Measurements from ENCODE around the gene TESMIN.

TESMIN gene

DNA sequence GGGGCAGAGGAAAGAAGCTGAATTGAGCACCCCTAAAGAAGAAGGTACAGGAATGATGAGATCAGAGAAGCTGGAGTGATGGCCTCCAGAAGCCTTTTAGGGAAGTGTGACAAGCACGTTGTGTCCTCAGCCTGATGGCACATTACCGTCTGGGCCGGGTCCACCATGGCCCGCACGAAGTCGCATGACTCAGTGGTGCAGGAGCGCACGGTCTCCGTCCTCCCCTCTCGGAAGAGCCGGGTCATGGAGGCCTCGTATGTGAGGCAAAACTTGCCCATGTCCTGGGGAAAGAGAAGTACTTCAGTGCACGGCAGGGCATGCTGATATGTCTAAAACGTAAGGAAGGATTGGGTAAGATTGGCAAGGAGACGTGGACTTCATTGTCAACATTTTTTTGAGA is 11.2 kb upstream of the TESMIN start:
- DNase-seq (ENCODE audit: low read depth in 2 of 2), result no peak

DNA sequence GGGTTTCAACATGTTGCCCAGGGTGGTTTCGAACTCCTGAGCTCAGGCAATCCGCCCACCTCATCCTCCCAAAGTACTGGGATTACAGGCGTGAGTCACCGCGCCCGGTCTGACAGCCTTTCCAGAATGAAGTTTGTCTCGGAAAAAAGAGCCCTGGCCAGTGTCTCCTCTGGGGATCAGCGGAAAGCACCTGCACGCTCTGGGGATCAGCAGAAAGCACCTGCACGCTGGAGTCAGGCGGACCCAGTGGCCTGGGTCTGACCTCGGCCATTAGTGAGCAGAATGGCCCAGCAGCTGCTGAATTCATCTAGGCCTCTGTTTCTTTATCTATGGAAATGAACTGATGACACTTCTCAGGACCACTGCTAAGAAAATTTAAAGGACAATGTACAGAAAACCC is 10.5 kb upstream of the TESMIN start:
- DNase-seq (ENCODE audit: low read depth in 2 of 2), result no peak

DNA sequence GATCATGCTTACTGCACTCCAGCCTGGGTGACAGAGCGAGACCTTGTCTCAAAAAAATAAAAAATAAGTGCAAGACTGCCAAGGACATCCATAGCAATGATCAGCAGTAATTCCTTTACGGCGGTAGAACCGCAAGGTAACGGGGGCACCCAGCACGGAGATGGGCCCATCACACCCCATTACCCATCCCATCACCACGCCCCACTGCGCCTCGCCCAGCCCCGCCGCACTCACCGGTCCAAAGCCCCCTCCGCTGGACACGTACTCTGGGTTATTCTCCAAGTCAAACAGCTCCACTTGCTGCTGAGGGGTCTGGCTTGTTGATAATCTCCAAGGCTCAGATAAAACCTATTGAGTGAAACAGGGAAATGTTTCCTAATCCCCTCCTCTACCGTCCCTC is 8.7 kb upstream of the TESMIN start:
- no peak for DNase-seq (ENCODE audit: low read depth in 2 of 2)

DNA sequence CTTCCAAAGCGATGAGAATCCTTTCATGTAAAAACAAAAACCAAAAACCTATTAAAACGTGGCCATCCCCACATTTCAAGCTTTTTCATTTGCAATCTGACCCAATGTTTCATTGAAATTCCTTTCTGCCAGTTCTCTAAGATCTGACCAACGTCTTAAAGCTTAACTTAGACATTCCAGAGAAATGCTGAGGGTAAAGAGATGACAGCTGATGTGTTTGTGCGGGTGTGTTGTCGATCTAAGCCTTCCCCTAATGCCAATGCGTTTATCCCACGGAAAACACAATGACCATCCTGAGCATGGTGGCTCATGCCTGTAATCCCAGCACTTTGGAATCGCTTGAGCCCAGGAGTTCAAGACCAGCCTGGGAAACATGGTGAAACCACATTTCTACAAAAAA is 6.4 kb upstream of the TESMIN start:
- DNase-seq (ENCODE audit: low read depth in 2 of 2), result no peak

DNA sequence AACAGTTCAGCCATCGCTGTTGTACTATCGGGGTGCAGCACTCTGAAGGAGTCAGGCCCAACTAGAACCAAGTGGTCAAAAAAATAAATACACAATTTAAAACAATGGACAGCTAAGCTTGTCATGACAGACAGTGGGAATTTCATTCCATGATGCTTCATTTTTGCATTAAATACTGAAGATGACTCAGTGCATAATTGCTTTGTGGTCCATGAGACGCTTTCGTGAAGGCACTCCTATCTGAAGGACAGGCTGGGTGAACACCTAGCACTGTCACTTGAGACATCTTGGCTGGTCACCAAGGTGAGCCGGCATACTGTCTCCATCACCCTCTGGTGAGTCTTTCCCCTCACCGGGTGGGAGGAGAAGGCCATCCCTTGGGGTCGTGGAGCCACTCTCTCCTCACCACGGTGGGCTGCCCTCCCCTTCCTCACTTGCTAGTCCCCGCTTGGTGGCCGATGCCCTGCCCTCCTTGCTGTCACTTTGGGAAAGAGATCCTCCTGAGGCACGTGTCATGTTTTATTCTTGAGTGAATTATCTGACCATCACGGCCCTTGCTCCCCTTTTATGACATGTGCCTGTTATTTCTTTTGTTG is 4.9 kb upstream of the TESMIN start:
- DNase-seq (ENCODE audit: low read depth in 2 of 2), result no peak

DNA sequence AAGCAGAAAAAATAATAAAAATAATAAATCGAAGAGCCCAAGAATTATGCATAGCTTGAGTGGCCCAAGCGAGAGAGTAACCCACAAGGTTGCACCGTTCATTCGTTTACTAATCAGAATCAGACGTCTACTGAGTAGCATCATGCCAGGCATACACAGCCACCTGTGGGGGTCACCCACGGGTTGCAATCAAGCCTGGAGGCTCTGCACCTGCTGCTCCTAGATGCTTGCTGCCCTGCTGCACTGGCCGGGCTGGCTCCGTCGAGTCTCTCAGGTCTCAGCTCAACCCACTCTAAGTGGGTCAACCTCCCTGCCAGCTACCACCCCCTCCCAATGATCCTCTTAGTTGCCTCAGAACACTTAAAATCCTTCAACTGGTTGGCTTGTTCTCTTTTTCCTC is 2.0 kb upstream of the TESMIN start:
- DNase-seq (ENCODE audit: low read depth in 2 of 2), result no peak

DNA sequence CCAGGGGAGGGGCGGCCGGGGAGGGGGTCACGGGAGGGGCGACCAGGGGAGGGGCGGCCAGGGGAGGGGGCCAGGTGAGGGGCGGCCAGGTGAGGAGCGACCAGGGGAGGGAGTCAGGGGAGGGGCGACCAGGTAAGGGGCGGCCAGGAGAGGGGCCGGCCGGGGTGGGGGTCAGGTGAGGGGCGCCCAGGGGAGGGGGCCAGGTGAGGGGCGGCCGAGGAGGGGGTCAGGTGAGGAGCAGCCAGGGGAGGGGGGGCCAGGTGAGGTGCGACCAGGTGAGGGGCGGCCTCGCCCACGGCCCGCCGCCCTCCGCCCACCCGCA is 355 bp downstream of the TESMIN start:
- DNase-seq (ENCODE audit: low read depth in 2 of 2), result no peak

DNA sequence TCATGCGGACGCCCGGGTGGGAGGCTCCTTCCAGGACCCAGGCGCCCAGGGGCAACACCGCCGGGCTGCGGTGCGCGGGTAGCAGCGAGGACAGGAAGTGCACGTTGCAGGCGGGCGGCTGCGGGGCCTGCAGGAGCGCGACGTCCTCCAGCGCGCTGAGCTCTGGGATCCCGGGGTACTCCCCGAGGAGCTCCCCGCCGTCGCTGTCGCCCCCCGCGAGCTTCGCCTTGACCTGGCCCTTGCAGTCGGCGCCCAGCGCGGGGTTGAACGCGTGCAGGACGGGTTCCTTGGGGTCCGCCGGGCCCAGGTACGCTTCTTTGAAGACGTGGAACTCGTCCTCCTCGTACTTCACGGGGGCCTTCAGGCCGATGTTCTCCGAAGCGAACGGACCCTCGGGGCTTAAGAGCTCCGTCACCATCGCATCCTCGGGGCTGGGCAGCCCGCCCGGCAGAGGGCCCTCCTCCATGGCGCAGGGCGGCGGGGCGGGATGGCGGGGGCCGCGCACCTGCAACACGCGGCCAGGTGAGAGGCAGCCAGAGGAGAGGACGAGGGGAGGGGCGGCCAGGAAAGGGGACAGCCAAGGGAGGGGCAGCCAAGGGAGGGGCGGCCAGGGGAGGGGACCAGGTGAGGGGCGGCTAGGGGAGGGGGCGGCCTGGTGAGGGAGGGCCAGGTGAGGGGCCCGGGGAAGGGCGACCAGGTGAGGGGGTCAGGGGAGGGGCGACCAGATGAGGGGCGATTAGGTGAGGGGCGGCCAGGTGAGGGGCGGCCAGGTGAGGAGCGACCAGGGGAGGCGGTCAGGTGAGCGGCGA is 921 bp downstream of the TESMIN start:
- no peak for DNase-seq (ENCODE audit: low read depth in 2 of 2)

DNA sequence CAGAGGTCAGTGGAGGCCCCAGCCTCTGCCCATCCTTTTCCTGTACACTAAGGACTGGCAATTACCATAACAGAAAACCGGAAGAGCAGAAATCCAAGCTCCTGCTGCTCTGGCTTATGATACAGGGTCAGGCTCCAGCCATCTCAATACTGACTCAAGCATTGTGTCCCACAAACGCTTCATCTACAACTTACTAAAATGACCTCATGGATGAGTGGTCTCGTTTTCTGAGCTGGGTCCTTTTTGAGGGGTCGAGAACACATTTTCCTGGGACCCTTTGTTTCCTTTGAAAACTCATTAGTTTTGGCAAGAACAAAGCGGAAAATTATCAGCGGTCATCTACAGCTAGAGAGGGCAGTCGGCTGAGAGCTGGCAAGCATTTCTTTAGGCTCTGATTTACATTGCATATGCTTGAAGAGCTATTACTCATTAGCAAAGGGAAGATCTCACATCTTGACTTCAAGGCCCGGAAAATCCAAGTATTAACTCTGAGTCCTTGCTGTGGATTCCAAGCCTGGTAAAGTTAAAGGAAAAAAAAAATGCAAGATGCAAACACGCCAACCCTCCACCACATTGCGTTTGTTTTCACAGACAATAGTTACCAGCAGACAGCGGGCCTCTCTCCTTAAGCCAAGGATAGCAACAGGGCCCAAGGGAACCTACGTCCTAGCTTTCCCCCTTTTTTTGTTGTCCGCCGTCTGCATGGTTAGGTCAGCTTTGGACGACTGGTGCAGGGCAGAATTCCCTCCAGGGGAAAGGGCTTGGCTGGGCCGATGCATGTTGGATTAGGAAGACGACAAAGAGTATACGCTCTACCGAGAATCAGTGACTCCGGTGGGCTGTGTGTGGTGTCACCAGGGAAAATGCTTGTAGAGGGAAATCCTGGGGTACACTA is 1.8 kb downstream of the TESMIN start:
- DNase-seq (ENCODE audit: low read depth in 2 of 2), result no peak

DNA sequence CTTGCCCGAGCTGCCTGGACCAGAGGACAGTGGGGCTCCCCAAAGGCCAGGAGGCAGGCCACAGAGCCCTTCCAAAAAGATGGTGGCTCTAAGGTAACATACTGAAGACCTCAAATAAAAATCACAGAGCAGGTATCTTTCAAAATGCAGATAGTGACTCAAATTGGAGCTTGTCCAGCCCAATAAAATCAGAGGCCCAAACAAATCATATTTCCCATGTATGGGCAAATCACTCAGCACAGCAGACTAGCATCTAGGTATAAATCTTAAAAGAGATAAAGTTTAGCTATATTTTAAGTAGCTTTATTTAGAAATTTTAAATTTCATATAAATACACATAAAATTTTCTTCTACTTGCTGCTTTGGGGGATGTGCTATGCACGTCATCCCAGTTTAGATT is 3.3 kb downstream of the TESMIN start:
- DNase-seq (ENCODE audit: low read depth in 2 of 2), result no peak

DNA sequence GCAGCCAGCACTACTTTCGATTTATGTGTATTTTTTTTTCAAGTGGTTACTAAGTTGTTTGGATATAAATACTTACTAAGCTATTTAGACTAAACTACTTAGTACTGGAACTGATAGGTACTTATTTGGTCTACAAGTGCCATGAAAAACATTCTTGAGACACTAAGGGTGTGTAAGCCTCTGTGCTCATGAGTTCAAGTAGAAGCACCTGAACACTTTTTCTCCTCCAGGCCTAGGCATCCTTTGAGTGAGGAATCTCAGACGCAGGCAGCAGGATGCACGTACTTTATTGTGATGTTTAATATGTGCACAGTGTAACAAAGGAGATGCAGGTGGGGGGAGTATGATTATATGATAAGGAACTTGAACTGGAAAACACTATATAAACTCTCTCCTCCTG is 7.8 kb downstream of the TESMIN start:
- DNase-seq (ENCODE audit: low read depth in 2 of 2), result no peak

DNA sequence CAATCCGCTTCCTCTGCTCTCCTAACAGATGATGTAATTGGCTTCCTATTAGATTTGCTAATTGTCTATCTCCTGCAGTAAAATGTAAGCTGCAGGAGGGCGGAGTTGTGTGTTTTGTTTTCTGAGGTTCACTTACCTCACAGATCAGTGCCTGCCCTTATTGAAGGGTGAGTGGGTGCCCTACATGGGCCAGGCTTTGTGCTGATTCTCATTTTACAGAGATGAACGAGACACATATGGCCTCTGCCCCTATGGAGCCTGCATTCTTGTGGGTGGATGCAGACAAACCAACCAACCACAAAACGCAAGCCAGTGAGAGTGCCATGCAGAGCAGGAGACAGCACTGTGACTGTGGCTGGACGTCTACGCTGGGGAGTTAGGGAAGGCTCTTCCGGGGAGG is 9.9 kb downstream of the TESMIN start:
- no peak for DNase-seq (ENCODE audit: low read depth in 2 of 2)

DNA sequence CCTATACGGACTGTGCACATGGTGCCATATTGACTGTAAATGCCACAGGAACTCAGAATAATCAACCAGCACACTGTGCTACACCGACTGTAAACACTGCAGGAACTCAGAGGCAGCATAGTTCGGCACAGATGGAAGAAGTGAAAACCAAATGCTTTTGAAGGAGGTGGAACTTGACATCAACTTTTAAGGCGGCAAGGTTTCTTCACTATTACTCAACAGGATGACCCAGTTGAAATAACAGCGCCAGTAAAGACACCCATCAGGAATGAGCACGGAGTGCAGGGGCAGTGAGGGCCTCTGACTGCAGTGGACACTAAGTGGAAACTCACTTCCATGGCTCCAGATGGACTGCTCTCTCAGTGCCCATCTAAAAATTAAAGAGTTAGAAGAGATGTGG is 15.7 kb downstream of the TESMIN start:
- DNase-seq (ENCODE audit: low read depth in 2 of 2), result no peak

DNA sequence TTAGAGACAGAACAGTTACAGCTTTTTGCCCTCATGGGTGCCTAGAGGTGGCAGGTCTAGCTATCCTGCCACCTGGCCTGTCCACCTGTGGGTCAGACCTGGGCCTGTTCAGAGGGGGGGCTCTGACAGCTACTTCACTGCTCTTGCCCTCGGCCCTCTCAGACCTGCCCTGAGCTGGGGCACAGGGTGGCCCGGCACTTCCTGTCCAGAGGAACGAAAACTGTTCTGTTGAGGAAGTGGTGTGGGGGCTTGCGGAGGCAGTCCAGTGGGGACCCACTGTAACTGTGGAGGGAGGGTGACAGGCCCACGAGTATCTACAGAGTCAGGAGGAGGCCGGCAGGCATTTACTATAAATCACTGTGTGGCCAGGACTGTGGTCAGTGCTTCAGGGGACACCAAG is 16.2 kb downstream of the TESMIN start:
- no peak for DNase-seq (ENCODE audit: low read depth in 2 of 2)

DNA sequence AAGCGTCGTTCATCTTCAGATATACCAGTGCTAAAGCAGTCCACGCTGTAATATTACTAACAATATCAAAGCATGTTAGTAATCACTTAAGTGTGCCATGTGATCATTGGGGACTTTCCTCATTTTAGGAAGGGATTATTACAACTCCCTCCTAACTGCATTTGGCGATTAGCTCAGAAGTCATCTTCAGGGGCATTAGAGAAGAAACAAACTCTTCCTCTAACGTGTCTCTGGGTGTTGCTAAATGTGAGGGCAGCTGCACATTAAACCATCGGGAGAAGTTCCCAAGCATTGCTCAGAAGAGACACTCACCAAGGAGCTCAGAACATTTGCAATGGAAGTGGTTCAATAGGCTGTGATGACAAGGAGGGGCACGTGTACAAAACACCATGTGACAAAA is 17.2 kb downstream of the TESMIN start:
- no peak for DNase-seq (ENCODE audit: low read depth in 2 of 2)

DNA sequence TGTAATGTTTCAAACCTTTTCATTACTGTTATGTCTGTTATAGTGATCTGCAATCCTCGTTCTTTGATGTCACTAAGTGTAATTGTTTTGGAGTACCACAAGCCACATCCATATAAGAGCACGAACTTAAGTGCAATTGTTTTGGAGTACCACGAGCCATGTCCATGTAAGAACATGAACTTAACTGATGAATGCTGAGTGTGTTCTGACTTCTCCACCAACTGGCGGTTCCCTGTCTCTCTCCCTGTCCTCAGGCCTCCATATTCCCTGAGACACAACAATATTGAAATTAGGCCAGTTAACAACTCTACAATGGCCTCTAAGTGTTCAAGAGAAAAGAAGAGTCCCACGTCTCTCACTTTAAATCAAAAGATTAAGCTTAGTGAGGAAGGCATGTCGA is 23.5 kb downstream of the TESMIN start:
- no peak for DNase-seq (ENCODE audit: low read depth in 2 of 2)

DNA sequence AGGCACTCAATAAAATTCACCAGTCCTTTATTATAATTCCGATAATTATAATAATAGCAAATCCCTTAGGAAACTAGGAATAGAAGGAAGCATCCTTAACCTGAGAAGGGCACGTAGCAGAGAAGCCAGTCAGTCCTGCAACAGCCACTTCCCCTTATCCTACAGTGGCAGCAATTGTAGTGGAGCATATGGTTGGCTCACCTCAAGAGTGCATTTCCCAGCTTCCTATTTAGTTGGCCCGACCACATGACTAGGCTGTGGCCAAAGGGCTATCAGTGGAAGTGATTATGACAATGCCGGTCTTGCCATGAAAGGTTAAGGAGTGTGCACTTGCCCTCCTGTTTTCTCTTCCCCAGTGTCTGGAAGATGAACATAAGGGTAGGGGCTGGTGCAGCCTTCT is 27.0 kb downstream of the TESMIN start:
- no peak for DNase-seq (ENCODE audit: low read depth in 2 of 2)

DNA sequence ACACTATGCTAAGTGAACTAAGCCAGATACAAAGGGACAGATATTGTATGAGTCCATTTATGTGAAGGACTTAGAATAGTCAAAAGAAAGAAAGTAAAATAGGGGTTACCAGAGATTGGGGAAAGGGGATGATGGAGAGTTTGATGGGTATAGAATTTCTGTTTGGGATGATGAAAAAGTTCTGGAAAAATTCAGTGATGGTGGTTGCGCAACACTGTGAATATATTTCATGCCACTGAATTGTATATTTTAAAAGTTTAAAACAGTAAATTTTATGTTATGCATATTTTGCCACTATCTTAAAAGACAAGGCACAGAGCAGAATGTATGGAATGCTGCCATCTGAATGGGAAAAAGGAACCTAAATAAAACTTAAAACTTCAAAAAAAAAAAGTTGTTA is 29.2 kb downstream of the TESMIN start:
- no peak for DNase-seq (ENCODE audit: low read depth in 2 of 2)

DNA sequence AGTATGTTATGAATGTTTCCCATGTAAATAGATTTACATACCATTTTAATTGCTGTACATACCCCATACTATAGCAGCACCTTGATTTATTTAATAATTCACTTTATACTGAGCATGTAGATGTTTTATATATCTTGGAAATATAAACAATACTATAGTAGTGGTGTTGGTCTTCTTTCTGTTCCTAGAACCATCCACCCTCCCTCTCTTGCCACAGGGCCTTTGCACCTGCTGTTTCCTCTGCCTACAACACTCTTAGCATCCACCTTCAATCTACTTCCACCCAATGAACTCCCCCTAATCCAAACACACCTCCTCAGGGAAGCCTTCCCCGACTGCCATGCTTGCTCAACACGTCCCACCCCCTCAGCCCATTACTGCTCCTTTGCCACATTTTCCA is 30.2 kb downstream of the TESMIN start:
- no peak for DNase-seq (ENCODE audit: low read depth in 2 of 2)

DNA sequence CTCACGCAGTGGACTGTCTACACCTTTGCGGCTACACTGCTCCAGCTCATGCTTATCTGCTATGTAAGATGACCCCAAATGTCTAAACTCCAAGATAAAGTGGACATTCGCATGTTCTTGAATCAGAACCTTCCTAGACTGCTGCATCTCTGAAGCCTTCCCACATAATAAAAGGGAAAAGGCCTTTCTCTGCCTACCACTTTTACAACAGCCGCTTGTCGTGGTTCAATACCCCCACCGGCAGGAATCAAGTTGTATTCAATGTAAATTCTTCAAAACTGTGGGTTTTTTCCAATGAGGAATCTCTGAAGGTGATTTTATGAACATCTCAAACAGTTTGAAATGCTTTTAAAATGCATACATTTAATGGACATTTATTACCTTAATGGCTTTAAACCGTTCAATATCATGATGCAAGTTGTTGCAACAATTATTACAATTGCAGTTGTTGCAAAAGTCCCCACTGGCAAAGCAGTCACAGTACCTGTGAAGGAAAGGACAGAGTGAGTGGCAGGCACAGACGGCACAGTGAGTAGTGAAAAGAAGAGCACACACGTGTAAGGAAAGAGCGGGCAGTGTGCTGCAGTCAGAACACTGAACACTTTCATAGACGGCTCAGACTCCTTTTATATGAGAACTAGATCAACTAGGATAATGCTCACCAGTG is 35.7 kb downstream of the TESMIN start:
- no peak for DNase-seq (ENCODE audit: low read depth in 2 of 2)

DNA sequence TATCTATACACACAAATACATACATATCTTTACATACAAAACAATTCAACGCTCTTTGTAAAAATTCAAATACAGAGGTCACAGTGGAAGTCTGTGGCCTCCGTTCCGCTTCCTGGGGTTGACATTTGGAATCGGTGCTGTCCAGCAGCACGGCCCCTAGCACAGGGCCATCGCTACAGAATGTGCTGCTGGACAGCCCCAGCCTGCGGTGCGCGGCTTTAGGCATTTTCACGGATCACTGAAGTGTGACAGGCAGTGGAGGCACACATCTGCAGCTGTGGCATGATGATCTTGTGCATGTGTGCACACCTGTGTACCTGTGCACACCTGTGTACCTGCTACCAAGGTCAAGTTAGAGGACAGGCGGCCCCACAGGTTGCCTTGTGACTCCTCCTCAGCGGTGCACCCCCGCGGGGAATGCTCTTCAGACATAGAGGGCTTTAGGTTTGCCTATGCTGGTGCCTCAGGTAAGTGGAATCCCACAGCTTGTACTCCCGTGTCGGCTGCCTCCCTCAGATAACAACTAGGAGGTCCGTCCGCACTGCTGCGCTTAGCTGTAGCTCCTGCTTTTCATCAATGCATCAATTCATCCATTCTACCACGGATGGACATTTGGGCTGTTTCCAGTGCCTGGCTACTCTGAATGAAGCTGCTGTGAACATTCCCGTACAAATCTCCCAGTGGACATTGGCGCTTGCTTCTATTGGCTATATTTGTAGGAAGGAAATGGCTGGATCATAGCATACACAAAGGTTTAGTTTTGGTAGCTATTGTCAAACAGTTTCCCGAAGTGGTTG is 37.1 kb downstream of the TESMIN start:
- DNase-seq (ENCODE audit: low read depth in 2 of 2), result no peak

DNA sequence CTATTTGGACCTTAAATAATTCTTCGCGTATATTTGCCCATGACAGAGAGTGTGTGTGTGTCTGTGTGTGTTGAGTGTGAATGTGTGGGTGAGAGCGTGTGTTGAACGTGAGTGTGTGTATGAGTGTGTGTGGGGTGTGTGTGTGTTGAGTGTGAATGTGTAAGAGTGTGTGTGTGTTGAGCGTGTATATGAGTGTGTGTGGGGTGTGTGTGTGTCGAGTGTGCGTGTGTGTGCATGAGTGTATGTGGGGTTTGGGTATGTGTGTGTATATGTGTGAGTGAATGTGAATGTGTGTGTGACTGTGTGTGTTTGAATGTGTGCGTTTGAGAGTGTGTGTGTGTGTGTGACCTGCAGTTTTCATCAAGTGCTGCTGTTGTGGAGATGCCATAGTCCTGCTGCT is 40.2 kb downstream of the TESMIN start:
- DNase-seq (ENCODE audit: low read depth in 2 of 2), result no peak

Measured in stimulated activated CD8-positive, alpha-beta memory T cell treated with anti-CD3 and anti-CD28 coated beads, Interleukin-15, amount 100 ng/mL, for 48 hours (primary cell).